Common myeloid progenitor, CD34-positive (primary cell): ENCODE measurements around the gene USP22.

Experiments used
- CTCF ChIA-PET: fragments of 350-600 bp; sonication (Branson Sonifier 250); formaldehyde crosslinking; loops from one replicate; lab custom pipeline; 2021; ENCODE audit warnings: antibody characterized with exemption; lab: Charles Lee
- POLR2A ChIA-PET: fragments of 350-600 bp; sonication (Branson Sonifier 250); formaldehyde crosslinking; loops from one replicate; lab custom pipeline; 2021; ENCODE audit warnings: antibody characterized with exemption; lab: Charles Lee
- DNase-seq, 3 donors: peaks; one replicate each; pipeline versions ENCODE4 v3.0.0 to v3.0.0-alpha.2; 2013
- H3K27ac ChIP-seq, 2 experiments: 1 replicate in 1 of 2; 2 replicates in 1 of 2; pipeline ENCODE4 v1.7.0; 2013; ENCODE audit warnings: inconsistent platforms in 2 of 2, low read length in 2 of 2, mild to moderate bottlenecking in 2 of 2, low read depth in 1 of 2, moderate library complexity in 1 of 2; ENCODE audit not compliant: severe bottlenecking in 2 of 2, insufficient read depth in 1 of 2, poor library complexity in 1 of 2
- H3K27me3 ChIP-seq, 5 experiments: replicated peaks in 2 of 5; 1 replicate in 3 of 5; 2 replicates in 2 of 5; pipeline versions ENCODE4 v1.6.1 to v1.7.0; 2013; ENCODE audit warnings: low read length in 4 of 5, mild to moderate bottlenecking in 2 of 5, moderate library complexity in 2 of 5, inconsistent platforms in 1 of 5; ENCODE audit not compliant: insufficient read depth in 5 of 5, control insufficient read depth in 4 of 5
- H3K36me3 ChIP-seq, 4 experiments: 1 replicate in 2 of 4; 2 replicates in 2 of 4; pipeline versions ENCODE4 v1.6.1 to v1.7.0; 2013; ENCODE audit warnings: low read length in 3 of 4, control low read depth in 1 of 4, mild to moderate bottlenecking in 1 of 4; ENCODE audit not compliant: control insufficient read depth in 4 of 4, insufficient read depth in 4 of 4
- H3K4me1 ChIP-seq, 4 experiments: 1 replicate in 3 of 4; 2 replicates in 1 of 4; pipeline versions ENCODE4 v1.6.1 to v1.7.1; 2013; ENCODE audit warnings: low read length in 3 of 4, mild to moderate bottlenecking in 3 of 4, control low read depth in 1 of 4, inconsistent platforms in 1 of 4, moderate library complexity in 1 of 4; ENCODE audit not compliant: control insufficient read depth in 4 of 4, insufficient read depth in 4 of 4; ENCODE audit errors: control extremely low read depth in 1 of 4
- H3K4me3 ChIP-seq, 7 experiments: 1 replicate in 4 of 7; 2 replicates in 3 of 7; pipeline versions ENCODE4 v1.5.1 to v1.7.0; 2013; ENCODE audit warnings: mild to moderate bottlenecking in 7 of 7, low read length in 6 of 7, moderate library complexity in 6 of 7, inconsistent platforms in 2 of 7, low read depth in 2 of 7, control low read depth in 1 of 7; ENCODE audit not compliant: insufficient read depth in 4 of 7, control insufficient read depth in 1 of 7; ENCODE audit errors: extremely low read depth in 1 of 7
- H3K9me3 ChIP-seq, 5 experiments: 1 replicate in 4 of 5; 2 replicates in 1 of 5; pipeline versions ENCODE4 v1.6.1 to v1.7.1; 2013; ENCODE audit warnings: low read length in 4 of 5, mild to moderate bottlenecking in 2 of 5, inconsistent platforms in 1 of 5, low read depth in 1 of 5, moderate library complexity in 1 of 5; ENCODE audit not compliant: control insufficient read depth in 4 of 5, insufficient read depth in 2 of 5; ENCODE audit errors: control extremely low read depth in 1 of 5
- WGBS: methylation state at CpG from one replicate; pipeline ENCODE4 v1.1.5; 2013; ENCODE audit not compliant: insufficient coverage; 5-methylcytosine and 5-hydroxymethylcytosine counted together

Gene USP22

DNA sequence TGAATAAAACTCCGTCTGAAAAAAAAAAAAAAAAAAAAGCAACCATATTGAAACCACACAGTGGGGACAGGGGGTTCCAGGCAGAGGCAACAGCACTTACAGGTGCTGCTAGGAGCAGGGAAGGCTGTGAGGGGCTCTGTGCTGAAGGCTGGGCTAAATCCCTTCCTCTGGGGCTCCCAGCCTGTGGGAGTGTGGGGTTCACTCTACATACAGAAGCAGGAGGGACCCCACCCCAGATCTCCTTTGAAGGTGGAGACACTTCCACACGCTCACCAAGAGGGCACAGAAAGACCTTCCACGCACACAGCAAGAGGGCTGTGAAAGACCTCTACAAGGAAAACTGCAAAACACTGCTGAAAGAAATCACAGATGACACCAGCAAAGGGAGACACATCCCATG, 53.9 kb downstream of the USP22 start:
- DNase-seq = no peak
- WGBS = 100% methylated on average over 2 of the region's 3 CpGs
- H3K4me3 ChIP-seq = no peak overlapping the region
- H3K27me3 ChIP-seq = no peaks in the 10 kb centered on the region
- no peaks in the 10 kb centered on the region for H3K4me1 ChIP-seq
- H3K9me3 ChIP-seq = no peaks in the 10 kb centered on the region
- H3K27ac ChIP-seq = no peak overlapping the region
- CTCF ChIA-PET = no interaction called here
- H3K36me3 ChIP-seq = no peaks in the 10 kb centered on the region
- POLR2A ChIA-PET = no interaction called here

DNA sequence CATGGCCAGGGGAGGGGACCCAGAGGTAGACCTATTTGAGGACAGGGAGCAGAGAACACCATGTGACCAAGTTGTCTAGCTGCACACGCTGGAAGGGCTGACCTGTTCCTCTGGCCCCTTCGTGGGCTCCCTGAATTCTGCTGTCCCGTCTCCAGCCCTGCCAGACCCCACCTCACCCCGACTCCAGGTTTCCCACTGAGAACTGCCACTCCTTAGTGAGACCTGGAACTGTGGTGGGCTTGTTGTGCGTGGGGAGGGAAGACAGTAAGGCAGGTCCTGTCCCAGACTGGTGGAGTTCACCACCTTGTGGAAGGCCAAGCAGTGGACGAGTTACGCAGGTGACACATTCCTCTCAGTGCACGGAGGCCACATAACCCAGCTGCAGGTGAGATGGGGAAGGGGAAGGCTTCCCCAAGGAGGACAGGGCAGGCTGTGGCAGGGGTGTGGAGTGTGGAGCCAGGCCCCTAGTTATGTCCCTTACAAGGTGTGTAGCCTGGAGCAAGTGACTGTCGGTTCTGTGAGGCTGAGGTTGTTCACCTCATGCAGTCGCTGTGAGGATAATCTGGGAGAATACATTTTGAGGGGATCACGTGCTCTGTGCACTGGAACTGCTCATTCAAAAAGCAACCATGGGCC, 54.7 kb downstream of the USP22 start:
- Histone ChIP-seq H3K27me3 (no peaks in the 10 kb centered on the region), H3K4me1 (no peaks in the 10 kb centered on the region), H3K27ac (no peak overlapping the region), H3K9me3 (no peaks in the 10 kb centered on the region), H3K36me3 (no peaks in the 10 kb centered on the region), H3K4me3 (no peak overlapping the region)
- WGBS = 99% methylated on average over 9 of the region's 11 CpGs
- CTCF ChIA-PET = interaction anchor here (0.7 to 0.8 kb wide), 2 partner anchors 9 to 12 kb away, joined by 3 read pairs; no protein-coding TSS in a partner anchor
- no peak for DNase-seq
- POLR2A ChIA-PET = no interaction called here

DNA sequence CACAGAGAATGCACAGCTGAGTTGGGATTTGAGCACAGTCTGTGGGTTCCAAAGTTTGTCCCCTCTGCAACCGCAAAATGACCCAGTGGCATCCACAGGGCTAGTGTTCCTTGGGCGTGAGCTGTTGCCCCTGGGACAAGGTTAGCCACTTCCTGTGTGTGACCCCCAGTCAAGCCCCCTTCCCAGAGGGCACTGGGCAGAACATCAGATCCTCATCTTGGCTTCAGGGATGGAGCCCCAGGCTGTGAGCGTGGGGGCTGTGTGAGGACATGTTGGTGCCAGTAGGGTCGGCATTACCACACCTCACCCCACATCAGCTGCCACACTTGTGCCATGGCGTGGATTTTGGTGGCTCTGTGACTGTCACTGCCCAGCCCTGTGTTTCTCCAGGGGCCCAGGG, 55.3 kb downstream of the USP22 start:
- H3K36me3 ChIP-seq = no peaks in the 10 kb centered on the region
- H3K27ac ChIP-seq = no peak overlapping the region
- ChIA-PET POLR2A (no interaction called here), CTCF (interaction anchor here (0.7 to 0.8 kb wide), 2 partner anchors 9 to 11 kb away, joined by 3 read pairs; no protein-coding TSS in a partner anchor)
- no peaks in the 10 kb centered on the region for H3K27me3 ChIP-seq
- no peaks in the 10 kb centered on the region for H3K4me1 ChIP-seq
- no peak overlapping the region for H3K4me3 ChIP-seq
- H3K9me3 ChIP-seq = no peaks in the 10 kb centered on the region
- DNase-seq = no peak
- WGBS = 100% methylated on average over 2 of the region's 5 CpGs

DNA sequence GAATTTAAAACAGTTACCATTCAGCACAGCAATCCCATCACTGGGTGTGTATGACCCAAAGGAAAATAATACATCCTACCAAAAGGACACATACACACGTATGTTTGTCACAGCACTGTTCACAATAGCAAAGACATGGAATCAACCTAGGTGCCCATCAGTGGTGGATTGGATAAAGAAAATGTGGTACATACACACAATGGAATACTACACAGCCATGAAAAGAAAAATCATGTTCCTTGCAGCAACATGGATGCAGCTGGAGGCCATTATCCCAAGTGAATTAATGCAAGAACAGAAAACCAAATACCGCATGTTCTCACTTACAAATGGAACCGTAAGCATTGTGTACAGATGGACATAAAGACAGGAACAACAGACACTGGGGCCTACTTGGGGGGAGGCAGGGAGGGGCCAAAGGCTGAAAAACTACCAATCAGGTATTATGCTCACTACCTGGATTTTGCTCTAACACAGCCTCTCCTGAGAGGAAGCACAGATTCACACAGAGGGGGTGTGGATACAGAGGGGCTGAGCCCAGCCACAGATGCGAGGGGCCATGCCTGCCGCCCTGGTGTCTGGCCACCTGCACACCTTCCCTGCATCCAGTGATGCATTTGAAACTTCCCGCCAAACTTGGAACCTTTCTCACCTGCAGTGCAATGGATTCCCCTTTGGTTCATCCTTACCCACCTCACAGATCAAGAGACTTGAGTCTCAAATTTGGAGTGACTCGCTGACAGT, 55.9 kb downstream of the USP22 start:
- no peak for DNase-seq
- no peaks in the 10 kb centered on the region for H3K4me1 ChIP-seq
- no peaks in the 10 kb centered on the region for H3K36me3 ChIP-seq
- no peak overlapping the region for H3K27ac ChIP-seq
- ChIA-PET POLR2A (no interaction called here), CTCF (interaction anchor here (0.7 kb wide), 1 partner anchor 8 kb away, joined by 3 read pairs; no protein-coding TSS in a partner anchor)
- no peak overlapping the region for H3K4me3 ChIP-seq
- WGBS = 98% methylated on average over 6 of the region's 7 CpGs
- H3K9me3 ChIP-seq = no peaks in the 10 kb centered on the region
- no peaks in the 10 kb centered on the region for H3K27me3 ChIP-seq

DNA sequence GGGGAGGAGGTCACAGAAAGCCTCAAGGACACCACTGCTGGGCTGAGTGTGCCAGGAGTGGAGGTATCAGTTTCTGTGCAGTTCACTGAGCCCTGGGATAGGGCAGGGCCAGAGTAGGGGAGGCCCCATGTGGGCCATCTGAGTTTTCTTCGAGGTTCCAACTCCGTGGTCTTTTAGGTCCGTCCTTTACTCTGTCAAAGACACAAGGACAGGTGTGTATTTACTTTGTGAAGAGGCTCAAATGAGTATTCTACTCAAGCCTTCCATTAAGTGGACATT, 59.5 kb downstream of the USP22 start:
- CTCF ChIA-PET = no interaction called here
- POLR2A ChIA-PET = no interaction called here

DNA sequence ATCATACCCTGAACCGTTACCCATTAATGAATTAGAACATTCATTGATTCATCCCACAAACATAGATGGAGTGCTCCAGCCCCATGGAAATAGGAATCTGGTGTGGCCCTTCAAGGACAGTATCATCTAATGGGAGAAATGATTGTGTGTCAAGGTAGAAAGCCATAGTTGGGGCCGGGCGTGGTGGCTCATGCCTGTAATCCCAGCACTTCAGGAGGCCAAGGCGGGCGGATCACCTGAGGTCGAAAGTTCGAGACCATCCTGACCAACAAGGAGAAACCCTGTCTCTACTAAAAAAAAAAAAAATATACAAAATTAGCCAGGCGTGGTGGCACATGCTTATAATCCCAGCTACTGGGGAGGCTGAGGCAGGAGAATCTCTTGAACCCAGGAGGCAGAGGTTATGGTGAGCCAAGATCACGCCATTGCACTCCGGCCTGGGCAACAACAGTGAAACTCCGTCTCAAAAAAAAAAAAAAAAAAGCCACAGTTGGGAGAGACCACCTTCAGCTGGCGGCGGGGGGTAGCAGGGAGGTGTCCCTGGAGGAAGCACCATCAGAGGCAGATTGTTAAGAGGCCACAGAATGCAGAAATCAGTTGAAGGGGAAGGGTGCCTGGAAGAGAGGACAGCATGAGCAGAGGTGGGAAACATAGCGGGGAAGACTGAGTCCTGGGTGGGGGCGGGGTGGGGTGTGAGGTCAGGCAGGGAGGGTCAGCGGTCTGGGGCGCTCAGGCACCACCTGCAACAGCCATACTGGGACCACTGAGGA, 60.0 kb downstream of the USP22 start:
- H3K9me3 ChIP-seq = no peaks in the 10 kb centered on the region
- POLR2A ChIA-PET = no interaction called here
- WGBS = 95% methylated on average over 9 of the region's 17 CpGs
- H3K36me3 ChIP-seq = no peaks in the 10 kb centered on the region
- no peak overlapping the region for H3K27ac ChIP-seq
- H3K27me3 ChIP-seq = no peaks in the 10 kb centered on the region
- no peak overlapping the region for H3K4me3 ChIP-seq
- CTCF ChIA-PET = interaction anchor here (1.5 kb wide), 1 partner anchor 8 kb away, joined by 4 read pairs; no protein-coding TSS in a partner anchor
- peaks cover 0 to 6% (median 0%) of the 10 kb centered on the region in 4 experiments for H3K4me1 ChIP-seq
- no peak for DNase-seq

More for the DNA sequence above, 59.5 kb downstream of the USP22 start:
- Histone ChIP-seq H3K4me3 (no peak overlapping the region), H3K27ac (no peak overlapping the region), H3K27me3 (no peaks in the 10 kb centered on the region), H3K9me3 (no peaks in the 10 kb centered on the region), H3K4me1 (peaks cover 0 to 6% (median 0%) of the 10 kb centered on the region in 4 experiments), H3K36me3 (no peaks in the 10 kb centered on the region)
- WGBS = 90% methylated on average over 2 of the region's 3 CpGs
- DNase-seq = no peak
